Osteocyte (in vitro differentiated cells): ENCODE data around the gene TGFB1I1. TPM values are rescaled to one million over a fixed set of nuclear protein-coding genes. Genes with fewer than 3 reads are reported as not detected.

Experiments
- DNase-seq: peaks from one replicate; pipeline ENCODE4 v3.0.0; 2021; ENCODE audit warnings: mixed read lengths; ENCODE audit not compliant: unreplicated experiment; ENCODE audit errors: extremely low spot score
- H3K27ac Mint-ChIP-seq: one replicate; pipeline ENCODE4 v1.8.0; 2021; ENCODE audit warnings: mild to moderate bottlenecking, mixed read lengths; ENCODE audit not compliant: unreplicated experiment
- H3K27me3 Mint-ChIP-seq: one replicate; pipeline ENCODE4 v1.8.0; 2021; ENCODE audit warnings: mixed read lengths; ENCODE audit not compliant: unreplicated experiment
- H3K36me3 Mint-ChIP-seq: one replicate; pipeline ENCODE4 v1.8.0; 2021; ENCODE audit warnings: mixed read lengths; ENCODE audit not compliant: unreplicated experiment
- H3K4me1 Mint-ChIP-seq: one replicate; pipeline ENCODE4 v1.8.0; 2021; ENCODE audit warnings: mixed read lengths; ENCODE audit not compliant: unreplicated experiment
- H3K4me3 Mint-ChIP-seq: one replicate; pipeline ENCODE4 v1.8.0; 2021; ENCODE audit warnings: mild to moderate bottlenecking, moderate library complexity, mixed read lengths; ENCODE audit not compliant: unreplicated experiment
- H3K9me3 Mint-ChIP-seq: one replicate; pipeline ENCODE4 v1.8.0; 2021; ENCODE audit warnings: mixed read lengths; ENCODE audit not compliant: unreplicated experiment
- CTCF ChIP-seq: fragments of 200-600 bp; sonication (generic); IDR thresholded peaks from 2 replicates; pipeline ENCODE4 v1.5.0; 2021; ENCODE audit warnings: antibody characterized with exemption, mild to moderate bottlenecking, moderate library complexity
- long read RNA-seq: library from polyadenylated mRNA; unstranded; transcript quantifications from one replicate; pipeline ENCODE4 v2.0.0, GENCODE V29; 2021
- total RNA-seq: library from RNA; stranded (reverse); gene quantifications from 2 replicates; pipeline ENCODE4 v1.2.1, GENCODE V29; 2021

Gene TGFB1I1
- 112 and 120 TPM in 2 replicates for total RNA-seq
- long read RNA-seq, transcript TGFB1I1-203 (11 exons, 1,898 nt) = major isoform, 181 of 210 reads
- long read RNA-seq, transcript TGFB1I1-214 (10 exons, 1,770 nt) = minor isoform, 12 of 210 reads
- long read RNA-seq, partial matches to known transcripts = 5 of 210 reads
- long read RNA-seq, other reads (novel, unspliced or antisense) = 11 of 210 reads

GRCh38 chr16:31471875-31472708 is at the start of gene TGFB1I1:
Gene TGFB1I1, plus strand, starts transcription at chr16:31472152. Its CDS starts 37 bp downstream, at chr16:31472189.
- Mint-ChIP-seq H3K9me3 (no peaks in the 10 kb centered on the region), H3K4me1 (peaks cover 38% of the 10 kb centered on the region), H3K27ac (peak within 1 kb of the TSS; percentile 96), H3K36me3 (peaks cover 17% of the 10 kb centered on the region), H3K4me3 (peak within 1 kb of the TSS; percentile 89), H3K27me3 (no peaks in the 10 kb centered on the region)
- DNase-seq = no peak
- TF ChIP-seq CTCF = no peak

GRCh38 chr16:31423241-31423640 is 48.7 kb upstream of the TGFB1I1 start:
- Mint-ChIP-seq H3K4me3 (no peak overlapping the region), H3K27ac (no peak overlapping the region), H3K36me3 (no peaks in the 10 kb centered on the region), H3K4me1 (no peaks in the 10 kb centered on the region), H3K9me3 (no peaks in the 10 kb centered on the region), H3K27me3 (peaks cover 13% of the 10 kb centered on the region)
- DNase-seq = no peak
- TF ChIP-seq CTCF = no peak

- no peak for TF ChIP-seq CTCF
- Mint-ChIP-seq H3K27me3 (peaks cover 13% of the 10 kb centered on the region), H3K4me3 (no peak overlapping the region), H3K9me3 (no peaks in the 10 kb centered on the region), H3K4me1 (no peaks in the 10 kb centered on the region), H3K27ac (no peak overlapping the region), H3K36me3 (no peaks in the 10 kb centered on the region)
- DNase-seq = no peak
Measured at GRCh38 chr16:31423801-31424200, 48.2 kb upstream of the TGFB1I1 start.

- peaks cover 10% of the 10 kb centered on the region for H3K27me3 Mint-ChIP-seq
- H3K27ac Mint-ChIP-seq = no peak overlapping the region
- H3K36me3 Mint-ChIP-seq = no peaks in the 10 kb centered on the region
- H3K4me3 Mint-ChIP-seq = no peak overlapping the region
- H3K4me1 Mint-ChIP-seq = no peaks in the 10 kb centered on the region
- no peaks in the 10 kb centered on the region for H3K9me3 Mint-ChIP-seq
- TF ChIP-seq CTCF = no peak
- no peak for DNase-seq
Measured at GRCh38 chr16:31427441-31428278, 44.3 kb upstream of the TGFB1I1 start.

- no peaks in the 10 kb centered on the region for H3K9me3 Mint-ChIP-seq
- H3K4me1 Mint-ChIP-seq = no peaks in the 10 kb centered on the region
- DNase-seq = no peak
- no peak within 1 kb of the TSS for H3K27ac Mint-ChIP-seq
- no peak for TF ChIP-seq CTCF
- H3K4me3 Mint-ChIP-seq = no peak within 1 kb of the TSS
- peaks cover 10% of the 10 kb centered on the region for H3K27me3 Mint-ChIP-seq
- H3K36me3 Mint-ChIP-seq = no peaks in the 10 kb centered on the region
Measured at GRCh38 chr16:31428279-31428597, 43.7 kb upstream of the TGFB1I1 start, which contains the start of gene COX6A2. Gene COX6A2, minus strand, starts transcription at chr16:31428360. Its CDS starts 35 bp downstream, at chr16:31428325.
